ENCODE data around the gene PLEKHN1. TPM values are rescaled to one million over a fixed set of nuclear protein-coding genes. Genes with fewer than 3 reads are reported as not detected.

The PLEKHN1 gene
- total RNA-seq, 2 experiments from 2014 or later = 1.1 to 1.4 TPM

- DNase-seq = no peak
- ChIA-PET POLR2A (no interaction called here), CTCF (interaction anchor here (1.1 kb wide), 1 partner anchor 24 kb away, joined by 4 read pairs; no protein-coding TSS in a partner anchor)
- Mint-ChIP-seq H3K4me3 (peak overlapping the region; percentile 43), H3K27ac (no peak overlapping the region), H3K9me3 (ENCODE audit: low read depth) (no peaks in the 10 kb centered on the region), H3K27me3 (peaks cover 9% of the 10 kb centered on the region), H3K4me1 (peaks cover 13% of the 10 kb centered on the region), H3K36me3 (ENCODE audit: low read depth) (no peaks in the 10 kb centered on the region)
- intact Hi-C loops (cut with DNase I, micrococcal nuclease) = loop anchor here in 1 of 2 experiments (10.0 kb wide), 1 partner anchor 56 kb away; the partner anchor contains the start of genes KLHL17 and PLEKHN1
- ATAC-seq = no peak
Observed at GRCh38 chr1:1021010-1021919, 55.0 kb downstream of the PLEKHN1 start.

- ATAC-seq (no peak), DNase-seq (no peak)
- ChIA-PET CTCF (interaction anchor here (1.1 kb wide), 1 partner anchor 25 kb away, joined by 4 read pairs; no protein-coding TSS in a partner anchor), POLR2A (no interaction called here)
- Mint-ChIP-seq H3K36me3 (ENCODE audit: low read depth) (no peaks in the 10 kb centered on the region), H3K4me3 (no peak overlapping the region), H3K4me1 (peaks cover 13% of the 10 kb centered on the region), H3K27me3 (peaks cover 9% of the 10 kb centered on the region), H3K9me3 (ENCODE audit: low read depth) (no peaks in the 10 kb centered on the region), H3K27ac (no peak overlapping the region)
- intact Hi-C loops (cut with DNase I, micrococcal nuclease) = loop anchor here in 1 of 2 experiments (2.0 to 10.0 kb wide), 2 partner anchors 15 to 57 kb away; partner anchors contain the start of genes KLHL17 and PLEKHN1
Observed at GRCh38 chr1:1021920-1022259, 55.6 kb downstream of the PLEKHN1 start.

- POLR2A ChIA-PET = no interaction called here
- intact Hi-C loops (cut with DNase I, micrococcal nuclease) = loop anchor here in 1 of 2 experiments (2.0 to 10.0 kb wide), 2 partner anchors 14 to 58 kb away; partner anchors contain the start of genes KLHL17 and PLEKHN1
- ATAC-seq (no peak), DNase-seq (no peak)
- H3K4me1 Mint-ChIP-seq = peaks cover 9% of the 10 kb centered on the region
- peaks cover 11% of the 10 kb centered on the region for H3K27me3 Mint-ChIP-seq
- H3K27ac Mint-ChIP-seq = no peak overlapping the region
- no peak overlapping the region for H3K4me3 Mint-ChIP-seq
- CTCF ChIA-PET = interaction anchor here (0.7 kb wide), 2 partner anchors 9 to 278 kb away, joined by 3 read pairs; no protein-coding TSS in a partner anchor
- no peaks in the 10 kb centered on the region for H3K9me3 Mint-ChIP-seq (ENCODE audit: low read depth)
- no peaks in the 10 kb centered on the region for H3K36me3 Mint-ChIP-seq (ENCODE audit: low read depth)
Observed at GRCh38 chr1:1022302-1023009, 56.2 kb downstream of the PLEKHN1 start.

- intact Hi-C loops (cut with DNase I, micrococcal nuclease) = loop anchor here in 1 of 2 experiments (2.0 to 10.0 kb wide), 2 partner anchors 13 to 59 kb away; partner anchors contain the start of genes KLHL17 and PLEKHN1
- H3K36me3 Mint-ChIP-seq (ENCODE audit: low read depth) = no peaks in the 10 kb centered on the region
- H3K4me3 Mint-ChIP-seq = no peak overlapping the region
- H3K4me1 Mint-ChIP-seq = peaks cover 8% of the 10 kb centered on the region
- H3K27me3 Mint-ChIP-seq = peaks cover 11% of the 10 kb centered on the region
- ATAC-seq = no peak
- ChIA-PET CTCF (interaction anchor here (0.6 to 1.1 kb wide), 2 partner anchors 10 to 135 kb away, joined by 3 to 6 read pairs; no protein-coding TSS in a partner anchor), POLR2A (no interaction called here)
- H3K27ac Mint-ChIP-seq = no peak overlapping the region
- no peak for DNase-seq
- H3K9me3 Mint-ChIP-seq (ENCODE audit: low read depth) = no peaks in the 10 kb centered on the region
Observed at GRCh38 chr1:1023700-1024099, 57.4 kb downstream of the PLEKHN1 start.

- intact Hi-C loops (cut with DNase I, micrococcal nuclease) = loop anchor here in 1 of 2 experiments (10.0 kb wide), 1 partner anchor 59 kb away; the partner anchor contains the start of genes KLHL17 and PLEKHN1
- POLR2A ChIA-PET = no interaction called here
- DNase-seq = no peak
- H3K27me3 Mint-ChIP-seq = peaks cover 11% of the 10 kb centered on the region
- ATAC-seq = no peak
- H3K4me3 Mint-ChIP-seq = no peak overlapping the region
- H3K9me3 Mint-ChIP-seq (ENCODE audit: low read depth) = no peaks in the 10 kb centered on the region
- H3K4me1 Mint-ChIP-seq = peaks cover 4% of the 10 kb centered on the region
- H3K27ac Mint-ChIP-seq = no peak overlapping the region
- CTCF ChIA-PET = interaction anchor here (0.6 to 1.1 kb wide), 2 partner anchors 9 to 135 kb away, joined by 3 to 6 read pairs; no protein-coding TSS in a partner anchor
- H3K36me3 Mint-ChIP-seq (ENCODE audit: low read depth) = no peaks in the 10 kb centered on the region
Observed at GRCh38 chr1:1024149-1024770, 58.0 kb downstream of the PLEKHN1 start.

GRCh38 chr1:1024771-1025699 lies 58.8 kb downstream of the PLEKHN1 start:
- Mint-ChIP-seq H3K4me1 (peaks cover 4% of the 10 kb centered on the region), H3K36me3 (ENCODE audit: low read depth) (no peaks in the 10 kb centered on the region), H3K27me3 (peaks cover 11% of the 10 kb centered on the region), H3K27ac (no peak overlapping the region), H3K9me3 (ENCODE audit: low read depth) (no peaks in the 10 kb centered on the region), H3K4me3 (no peak overlapping the region)
- intact Hi-C loops (cut with DNase I, micrococcal nuclease) = loop anchor here in 1 of 2 experiments (10.0 kb wide), 1 partner anchor 60 kb away; the partner anchor contains the start of genes KLHL17 and PLEKHN1
- ATAC-seq (no peak), DNase-seq (no peak)
- POLR2A ChIA-PET = no interaction called here
- CTCF ChIA-PET = no interaction called here

Other genes starting within 250 kb of the PLEKHN1 start
- not detected for gene SAMD11, start 42.6 kb upstream of the PLEKHN1 start, total RNA-seq
- gene NOC2L, start 7.2 kb upstream of the PLEKHN1 start, total RNA-seq = 100 to 1,000 TPM; 112 to 134 TPM
- gene KLHL17, start 5.9 kb upstream of the PLEKHN1 start, total RNA-seq = 10 to 100 TPM; 16.8 to 21.7 TPM
- gene PERM1, start 15.6 kb downstream of the PLEKHN1 start, total RNA-seq = not detected
- 1 to 10 TPM; 3.5 to 4.2 TPM for gene HES4, start 33.6 kb downstream of the PLEKHN1 start, total RNA-seq
- gene ISG15, start 47.0 kb downstream of the PLEKHN1 start, total RNA-seq = 10 to 100 TPM; 30.5 to 51.7 TPM
- gene AGRN, start 53.6 kb downstream of the PLEKHN1 start, total RNA-seq = 10 to 100 TPM; 22.7 to 24.4 TPM
- not detected for gene RNF223, start 107.8 kb downstream of the PLEKHN1 start, total RNA-seq
- gene C1orf159, start 149.6 kb downstream of the PLEKHN1 start, total RNA-seq = 10 to 100 TPM; 11.3 to 13.5 TPM
- not detected for gene TTLL10, start 207.4 kb downstream of the PLEKHN1 start, total RNA-seq
- gene TNFRSF18, start 240.1 kb downstream of the PLEKHN1 start, total RNA-seq = 100 to 1,000 TPM in 1 of 2 experiments, 10 to 100 TPM in 1; 95.0 to 164 TPM
- gene TNFRSF4, start 247.7 kb downstream of the PLEKHN1 start, total RNA-seq = 100 to 1,000 TPM; 340 to 418 TPM

Measured in activated CD4-positive, alpha-beta T cell treated with anti-CD3 and anti-CD28 coated beads for 36 hours (primary cell).